Ishikawa (cell line): ENCODE results near the gene TYK2.

ENCODE experiments used
- EP300 ChIP-seq: IDR thresholded peaks from 2 replicates; pipeline ENCODE4 v1.6.1; 2012; ENCODE audit warnings: borderline replicate concordance
- FOXM1 ChIP-seq: IDR thresholded peaks from 2 replicates; pipeline ENCODE4 v1.6.1; 2012; ENCODE audit warnings: low read depth, borderline replicate concordance
- TAF1 ChIP-seq: IDR thresholded peaks from 2 replicates; pipeline ENCODE4 v1.6.1; 2012; ENCODE audit warnings: low read depth, mild to moderate bottlenecking
- USF1 ChIP-seq: IDR thresholded peaks from 2 replicates; pipeline ENCODE4 v1.6.1; 2012

GRCh38 chr19:10338940-10339339, 41.4 kb downstream of the TYK2 start:
- TF ChIP-seq EP300 = no peak
- no peak for TF ChIP-seq TAF1
- no peak for TF ChIP-seq USF1
- no peak for TF ChIP-seq FOXM1
